Activated CD4-positive, alpha-beta T cell treated with anti-CD3 and anti-CD28 coated beads for 36 hours (primary cell): ENCODE results near the gene QRFP. TPM values are rescaled to one million over a fixed set of nuclear protein-coding genes. Genes with fewer than 3 reads are reported as not detected.

Experiments used
- ATAC-seq: fragments of 200-7000 bp; cut with Tn5 transposase; one replicate; pipeline ENCODE4 v1.10.0; 2021; ENCODE audit warnings: mild to moderate bottlenecking, moderate library complexity
- CTCF ChIA-PET: fragments of 350-600 bp; sonication (Branson Sonifier 250); formaldehyde crosslinking; loops from one replicate; lab custom pipeline; 2021; ENCODE audit warnings: antibody characterized with exemption; lab: Charles Lee
- POLR2A ChIA-PET: fragments of 350-600 bp; sonication (Branson Sonifier 250); formaldehyde crosslinking; loops from one replicate; lab custom pipeline; 2021; ENCODE audit warnings: antibody characterized with exemption, inconsistent platforms; lab: Charles Lee
- DNase-seq: peaks from one replicate; pipeline ENCODE4 v3.0.0-alpha.2; 2020
- H3K27ac Mint-ChIP-seq: one replicate; pipeline ENCODE4 v1.8.0; 2021; ENCODE audit warnings: mixed read lengths
- H3K27me3 Mint-ChIP-seq: one replicate; pipeline ENCODE4 v1.8.0; 2021; ENCODE audit warnings: mixed read lengths
- H3K36me3 Mint-ChIP-seq: one replicate; pipeline ENCODE4 v1.8.0; 2021; ENCODE audit warnings: low read depth, mixed read lengths
- H3K4me1 Mint-ChIP-seq: one replicate; pipeline ENCODE4 v1.8.0; 2021; ENCODE audit warnings: mixed read lengths
- H3K4me3 Mint-ChIP-seq: one replicate; pipeline ENCODE4 v1.8.0; 2021; ENCODE audit warnings: mild to moderate bottlenecking, moderate library complexity, mixed read lengths
- H3K9me3 Mint-ChIP-seq: one replicate; pipeline ENCODE4 v1.8.0; 2021; ENCODE audit warnings: low read depth, mixed read lengths
- intact Hi-C, 2 experiments: fragments of 100-400 bp; cut with DNase I in 1 of 2; cut with micrococcal nuclease in 1 of 2; formaldehyde crosslinking; loops; one replicate each; pipeline versions ENCODE4 v1.14.2 to v1.15.1; 2022 to 2024; cut with DNase I, micrococcal nuclease
- total RNA-seq, 2 experiments: library from RNA; stranded (reverse); gene quantifications; one replicate each; pipeline ENCODE4 v1.2.3, GENCODE V29; 2021

QRFP gene
- total RNA-seq, 2 experiments from 2014 or later, result not detected

DNA sequence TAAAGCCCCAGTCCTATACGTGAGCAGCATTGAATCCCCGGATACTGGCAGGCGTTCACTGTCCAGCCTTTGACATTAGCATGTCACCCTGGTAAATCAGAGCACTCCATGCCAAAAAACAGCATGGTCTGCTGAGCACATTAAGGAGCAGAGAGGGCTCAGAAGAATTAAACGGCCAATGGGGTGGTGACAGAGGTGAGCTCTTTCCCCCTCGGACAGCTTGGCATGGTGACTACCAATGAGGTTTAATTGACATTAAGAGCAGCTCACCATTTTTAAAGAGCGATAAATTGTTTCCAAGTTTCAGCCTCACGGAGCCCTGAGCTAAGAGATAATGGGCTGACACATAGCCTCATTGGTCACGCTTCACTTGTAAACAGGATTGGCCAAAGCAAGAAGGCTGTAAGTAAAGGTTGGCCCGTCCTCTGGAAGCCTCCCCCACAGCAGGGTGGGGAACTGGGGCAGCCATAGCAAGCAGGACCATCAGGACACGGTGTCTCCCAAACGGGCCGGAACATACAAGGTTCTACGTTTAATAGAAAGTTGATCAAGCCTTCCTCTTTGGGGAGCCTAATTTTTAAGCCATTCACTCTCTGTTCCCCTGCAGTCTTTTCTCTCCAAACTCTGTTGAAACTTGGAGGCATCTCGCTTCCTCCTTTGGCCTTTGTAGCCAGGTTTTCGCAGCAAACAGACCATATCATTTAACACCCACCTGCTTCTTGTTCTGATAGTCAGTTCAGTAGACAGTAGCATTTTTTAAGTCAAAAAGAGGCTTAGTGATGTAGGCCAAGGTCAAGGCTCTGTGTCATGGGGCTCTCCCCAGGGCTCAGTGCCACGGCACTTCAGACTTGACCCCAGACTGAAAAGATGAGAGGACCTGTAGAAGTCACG lies 25.9 kb downstream of the QRFP start:
- no peaks in the 10 kb centered on the region for H3K27me3 Mint-ChIP-seq
- H3K27ac Mint-ChIP-seq, result no peak overlapping the region
- H3K36me3 Mint-ChIP-seq, result peaks cover 21% of the 10 kb centered on the region
- DNase-seq, result no peak
- H3K4me3 Mint-ChIP-seq, result no peak overlapping the region
- ChIA-PET POLR2A (no interaction called here), CTCF (interaction anchor here (0.6 to 2.3 kb wide), 15 partner anchors 11 to 1946 kb away, joined by 3 to 13 read pairs (median 3); no protein-coding TSS in a partner anchor)
- intact Hi-C loops, result loop anchor here in 1 of 2 experiments (1.0 kb wide), 2 partner anchors 71 to 176 kb away; no protein-coding TSS in a partner anchor
- no peaks in the 10 kb centered on the region for H3K9me3 Mint-ChIP-seq
- no peak for ATAC-seq
- peaks cover 2% of the 10 kb centered on the region for H3K4me1 Mint-ChIP-seq

GRCh38 chr9:130869250-130869649 lies 27.4 kb downstream of the QRFP start:
- no peak for ATAC-seq
- no peak overlapping the region for H3K4me3 Mint-ChIP-seq
- H3K36me3 Mint-ChIP-seq, result peaks cover 15% of the 10 kb centered on the region
- CTCF ChIA-PET, result interaction anchor here (0.5 to 2.3 kb wide), 11 partner anchors 64 to 1334 kb away, joined by 3 to 13 read pairs (median 4); no protein-coding TSS in a partner anchor
- no peak for DNase-seq
- no peaks in the 10 kb centered on the region for H3K27me3 Mint-ChIP-seq
- POLR2A ChIA-PET, result no interaction called here
- H3K9me3 Mint-ChIP-seq, result no peaks in the 10 kb centered on the region
- H3K27ac Mint-ChIP-seq, result no peak overlapping the region
- intact Hi-C loops, result loop anchor here in 1 of 2 experiments (10.0 kb wide), 1 partner anchor 404 kb away; no protein-coding TSS in a partner anchor
- peaks cover 2% of the 10 kb centered on the region for H3K4me1 Mint-ChIP-seq

DNA sequence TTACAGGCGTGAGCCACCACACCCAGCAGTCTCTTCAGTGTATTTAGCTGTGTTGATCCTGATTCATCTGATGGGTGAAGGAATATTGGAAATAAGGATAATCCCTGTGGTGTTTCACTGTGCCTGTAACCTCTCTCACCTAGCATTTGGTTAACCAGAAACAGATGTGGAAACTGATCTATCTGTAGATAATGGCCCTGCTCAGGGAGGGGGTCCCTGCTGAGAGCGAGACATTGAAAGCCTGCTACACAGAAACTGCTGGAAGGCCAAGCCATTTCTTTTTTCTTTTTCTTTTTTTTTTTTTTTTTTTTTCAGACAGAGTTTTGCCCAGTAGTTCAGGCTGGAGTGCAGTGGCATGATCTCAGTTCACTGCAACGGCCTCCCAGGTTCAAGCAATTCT lies 28.4 kb downstream of the QRFP start:
- intact Hi-C loops, result loop anchor here in 1 of 2 experiments (10.0 kb wide), 1 partner anchor 403 kb away; no protein-coding TSS in a partner anchor
- Mint-ChIP-seq H3K9me3 (no peaks in the 10 kb centered on the region), H3K27ac (no peak overlapping the region), H3K4me1 (peaks cover 2% of the 10 kb centered on the region), H3K27me3 (no peaks in the 10 kb centered on the region), H3K36me3 (peaks cover 8% of the 10 kb centered on the region), H3K4me3 (no peak overlapping the region)
- ChIA-PET POLR2A (no interaction called here), CTCF (interaction anchor here (0.6 to 1.5 kb wide), 3 partner anchors 13 to 167 kb away, joined by 3 to 4 read pairs (median 3); no protein-coding TSS in a partner anchor)
- DNase-seq (no peak), ATAC-seq (no peak)

- Mint-ChIP-seq H3K27me3 (no peaks in the 10 kb centered on the region), H3K4me1 (peaks cover 2% of the 10 kb centered on the region), H3K9me3 (no peaks in the 10 kb centered on the region), H3K4me3 (no peak overlapping the region), H3K36me3 (peaks cover 8% of the 10 kb centered on the region), H3K27ac (no peak overlapping the region)
- CTCF ChIA-PET, result interaction anchor here (0.6 to 6.7 kb wide), 13 partner anchors 9 to 516 kb away, joined by 3 to 60 read pairs (median 4); no protein-coding TSS in a partner anchor
- intact Hi-C loops, result loop anchor here (2.0 to 10.0 kb wide), 2 partner anchors 73 to 403 kb away; no protein-coding TSS in a partner anchor
- POLR2A ChIA-PET, result no interaction called here
- no peak for ATAC-seq
- no peak for DNase-seq
These were observed 29.1 kb downstream of the QRFP start for GRCh38 chr9:130867556-130867955.

DNA sequence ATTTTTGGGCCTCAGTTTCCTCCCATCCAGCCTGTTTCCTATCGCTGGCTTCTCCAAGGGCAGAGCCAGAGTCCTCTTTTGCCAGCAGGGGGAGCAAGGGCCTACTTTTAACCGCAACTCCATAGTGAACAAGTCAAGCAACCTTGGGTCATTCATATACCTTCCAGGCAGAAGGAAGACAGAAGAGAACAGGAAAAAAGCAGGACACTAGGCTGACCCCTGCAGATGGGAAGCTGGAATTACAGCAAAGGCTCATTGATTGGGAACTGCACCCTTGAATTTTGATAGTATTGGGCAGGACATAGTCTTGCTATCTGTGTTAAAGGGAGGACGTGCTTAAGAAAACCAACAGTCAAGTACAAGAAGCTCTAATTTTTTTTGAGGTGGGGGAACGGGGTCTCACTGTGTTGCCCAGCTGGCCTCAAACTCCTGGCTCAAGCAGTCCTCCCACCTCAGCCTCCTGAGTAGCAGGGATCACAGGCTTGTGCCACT lies 30.1 kb downstream of the QRFP start:
- Mint-ChIP-seq H3K36me3 (peaks cover 2% of the 10 kb centered on the region), H3K4me3 (no peak overlapping the region), H3K9me3 (no peaks in the 10 kb centered on the region), H3K4me1 (peaks cover 2% of the 10 kb centered on the region), H3K27me3 (no peaks in the 10 kb centered on the region), H3K27ac (no peak overlapping the region)
- CTCF ChIA-PET, result interaction anchor here (0.5 to 6.7 kb wide), 21 partner anchors 8 to 1368 kb away, joined by 3 to 60 read pairs (median 5); no protein-coding TSS in a partner anchor
- DNase-seq (peak; percentile 75), ATAC-seq (peak; percentile 81)
- intact Hi-C loops, result loop anchor here (1.0 to 10.0 kb wide), 6 partner anchors 74 to 402 kb away; no protein-coding TSS in a partner anchor
- POLR2A ChIA-PET, result interaction anchor here (0.5 kb wide), 1 partner anchor 49 kb away, joined by 3 read pairs; no protein-coding TSS in a partner anchor

GRCh38 chr9:130865921-130866320 lies 30.7 kb downstream of the QRFP start:
- Mint-ChIP-seq H3K9me3 (no peaks in the 10 kb centered on the region), H3K27me3 (no peaks in the 10 kb centered on the region), H3K4me3 (no peak overlapping the region), H3K36me3 (peaks cover 2% of the 10 kb centered on the region), H3K4me1 (peaks cover 2% of the 10 kb centered on the region), H3K27ac (no peak overlapping the region)
- DNase-seq, result no peak
- ChIA-PET POLR2A (no interaction called here), CTCF (interaction anchor here (0.6 to 6.7 kb wide), 19 partner anchors 8 to 1368 kb away, joined by 3 to 60 read pairs (median 5); no protein-coding TSS in a partner anchor)
- intact Hi-C loops, result loop anchor here (1.0 to 10.0 kb wide), 6 partner anchors 75 to 401 kb away; no protein-coding TSS in a partner anchor
- no peak for ATAC-seq

DNA sequence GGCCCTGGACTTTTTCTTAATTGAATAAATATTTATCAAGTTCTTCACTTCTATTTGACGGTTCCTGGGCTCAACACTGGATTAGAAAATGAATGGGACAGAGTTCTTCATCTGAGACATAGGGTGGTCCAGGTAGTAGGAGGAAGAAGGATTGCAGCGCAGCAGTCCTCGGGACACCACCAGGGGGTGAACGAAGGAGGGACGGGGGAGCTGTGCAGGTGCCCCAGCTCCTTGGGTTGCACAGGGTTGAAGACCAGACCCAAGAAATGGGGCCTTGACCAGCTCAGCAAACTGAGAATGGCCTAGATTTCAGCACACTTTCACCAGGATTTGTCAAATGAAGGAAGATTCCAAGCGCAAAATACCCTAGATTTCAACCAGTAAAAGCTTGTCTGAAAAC lies 32.1 kb downstream of the QRFP start:
- Mint-ChIP-seq H3K4me1 (peaks cover 2% of the 10 kb centered on the region), H3K36me3 (peaks cover 2% of the 10 kb centered on the region), H3K27ac (no peak overlapping the region), H3K9me3 (no peaks in the 10 kb centered on the region), H3K4me3 (no peak overlapping the region), H3K27me3 (no peaks in the 10 kb centered on the region)
- no peak for ATAC-seq
- CTCF ChIA-PET, result interaction anchor here (0.7 to 6.7 kb wide), 14 partner anchors 18 to 447 kb away, joined by 3 to 60 read pairs (median 5); no protein-coding TSS in a partner anchor
- POLR2A ChIA-PET, result interaction anchor here (0.6 kb wide), 1 partner anchor 10 kb away, joined by 7 read pairs; no protein-coding TSS in a partner anchor
- DNase-seq, result no peak
- intact Hi-C loops, result loop anchor here in 1 of 2 experiments (10.0 kb wide), 1 partner anchor 400 kb away; no protein-coding TSS in a partner anchor

- Mint-ChIP-seq H3K4me1 (peaks cover 2% of the 10 kb centered on the region), H3K9me3 (no peaks in the 10 kb centered on the region), H3K27ac (no peak overlapping the region), H3K27me3 (no peaks in the 10 kb centered on the region), H3K4me3 (no peak overlapping the region), H3K36me3 (peaks cover 2% of the 10 kb centered on the region)
- DNase-seq (no peak), ATAC-seq (no peak)
- intact Hi-C loops, result loop anchor here (1.0 to 10.0 kb wide), 3 partner anchors 91 to 398 kb away; no protein-coding TSS in a partner anchor
- ChIA-PET POLR2A (no interaction called here), CTCF (interaction anchor here (0.6 to 6.7 kb wide), 11 partner anchors 10 to 164 kb away, joined by 3 to 60 read pairs (median 4); no protein-coding TSS in a partner anchor)
These were observed 33.9 kb downstream of the QRFP start for GRCh38 chr9:130862747-130863146.

DNA sequence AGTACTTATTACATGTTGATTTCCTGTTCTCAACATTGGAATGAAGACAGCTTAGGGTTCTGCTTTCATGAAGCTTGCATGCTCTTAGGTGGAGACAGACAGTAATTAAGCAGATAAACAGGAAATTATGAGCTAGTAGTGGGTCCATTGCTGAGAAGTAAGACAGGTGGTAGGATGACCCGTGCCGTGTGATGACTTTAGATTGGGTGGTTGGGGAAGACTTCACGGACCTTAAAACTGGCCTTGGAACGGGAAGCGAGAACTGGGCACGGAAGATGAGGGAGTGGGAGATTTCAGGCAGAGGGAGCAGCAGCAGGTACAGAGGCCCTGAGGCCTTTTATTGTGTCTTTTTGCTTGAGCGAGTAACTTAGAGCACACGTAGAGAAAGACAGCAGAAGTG lies 34.4 kb downstream of the QRFP start:
- Mint-ChIP-seq H3K27me3 (no peaks in the 10 kb centered on the region), H3K36me3 (peaks cover 2% of the 10 kb centered on the region), H3K4me1 (peaks cover 2% of the 10 kb centered on the region), H3K4me3 (no peak overlapping the region), H3K9me3 (no peaks in the 10 kb centered on the region), H3K27ac (no peak overlapping the region)
- ChIA-PET CTCF (interaction anchor here (0.6 to 6.7 kb wide), 8 partner anchors 9 to 161 kb away, joined by 3 to 60 read pairs (median 4); no protein-coding TSS in a partner anchor), POLR2A (interaction anchor here (0.6 kb wide), 1 partner anchor 98 kb away, joined by 4 read pairs; no protein-coding TSS in a partner anchor)
- intact Hi-C loops, result loop anchor here in 1 of 2 experiments (10.0 kb wide), 1 partner anchor 397 kb away; no protein-coding TSS in a partner anchor
- no peak for DNase-seq
- no peak for ATAC-seq

DNA sequence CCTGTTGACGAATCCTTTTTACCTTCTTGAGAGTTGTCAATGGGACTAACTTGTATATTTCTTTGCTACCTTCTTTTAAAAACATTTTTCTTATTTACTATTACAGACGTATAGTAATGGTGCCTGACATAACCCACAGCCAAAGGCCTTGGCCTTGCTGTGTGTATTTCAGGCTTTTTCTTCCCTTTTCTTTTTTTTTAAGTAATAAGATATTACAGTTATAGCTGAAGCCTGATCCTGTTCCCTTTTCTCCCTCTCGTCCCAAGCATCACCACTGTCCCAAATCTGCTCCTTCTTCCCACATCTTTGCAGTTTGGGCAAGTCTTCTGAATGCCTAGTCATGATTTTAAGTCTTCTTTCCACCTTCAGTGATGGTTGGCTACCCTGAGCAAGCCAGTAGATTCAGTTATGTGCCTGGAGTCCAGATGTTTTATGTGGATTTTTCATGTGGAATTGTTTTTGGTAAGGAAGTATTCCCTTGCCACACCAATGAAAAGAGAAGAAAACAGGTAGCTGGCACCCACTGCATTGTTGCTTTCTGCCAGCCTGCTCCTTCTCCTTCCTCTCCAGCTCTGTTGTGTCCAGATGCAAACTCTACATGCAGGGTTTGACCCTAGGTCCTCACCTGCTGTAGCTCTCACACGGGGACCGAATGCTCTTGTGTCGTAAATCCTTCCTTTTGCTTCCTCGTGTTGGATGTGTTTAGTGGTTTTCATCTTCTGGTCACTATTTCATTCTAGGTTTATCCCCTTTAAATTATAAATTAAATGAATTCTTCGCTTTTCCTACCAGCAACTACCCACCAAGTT lies 35.0 kb downstream of the QRFP start:
- intact Hi-C loops, result loop anchor here in 1 of 2 experiments (10.0 kb wide), 1 partner anchor 397 kb away; no protein-coding TSS in a partner anchor
- POLR2A ChIA-PET, result interaction anchor here (0.6 kb wide), 1 partner anchor 99 kb away, joined by 4 read pairs; no protein-coding TSS in a partner anchor
- DNase-seq (no peak), ATAC-seq (no peak)
- Mint-ChIP-seq H3K27ac (no peak overlapping the region), H3K4me1 (peaks cover 2% of the 10 kb centered on the region), H3K4me3 (no peak overlapping the region), H3K36me3 (peaks cover 2% of the 10 kb centered on the region), H3K9me3 (no peaks in the 10 kb centered on the region), H3K27me3 (no peaks in the 10 kb centered on the region)
- CTCF ChIA-PET, result interaction anchor here (0.8 to 6.7 kb wide), 7 partner anchors 9 to 160 kb away, joined by 3 to 60 read pairs (median 5); no protein-coding TSS in a partner anchor
